Adrenal gland (tissue), 5 donors: Measurements from ENCODE around the gene IRAK3.

Source experiments
- CTCF ChIP-seq, 6 experiments: fragments of 450-650 bp in 4 of 6; fragments of 200-600 bp in 2 of 6; sonication (generic) in 1 of 6; IDR thresholded peaks; 1 replicate in 5 of 6; 2 replicates in 1 of 6; pipeline versions ENCODE4 v1.5.1 to v1.8.0; 2016 to 2021; ENCODE audit warnings: antibody characterized with exemption in 6 of 6, mild to moderate bottlenecking in 2 of 6, moderate library complexity in 1 of 6
- POLR2A ChIP-seq, 2 donors: fragments of 450-650 bp; IDR thresholded peaks; one replicate each; pipeline ENCODE4 v1.6.1; 2017; ENCODE audit warnings: antibody characterized with exemption in 2 of 2, mild to moderate bottlenecking in 2 of 2, moderate library complexity in 1 of 2
- donor health status: DM: no; HTN: no; CAD: no.

GRCh38 chr12:66144791-66145754, 43.9 kb upstream of the IRAK3 start:
- TF ChIP-seq CTCF (IDR thresholded peaks at IDR 0.05) (peak; percentile 32 to 83 (median 70)), POLR2A (IDR thresholded peaks at IDR 0.05) (no peak)
